NB4 (cell line): ENCODE data around the gene PPIAL4G.
"Not testable (repeated sequence)": the region's sequence is repeated elsewhere in the genome, so short reads cannot be mapped to it uniquely, and the experiment has no call there.

Experiments
- CTCF ChIP-seq: IDR thresholded peaks from one replicate; pipeline ENCODE4 v1.5.1; 2012; ENCODE audit warnings: low read depth, low read length
- MAX ChIP-seq: IDR thresholded peaks from 2 replicates; pipeline ENCODE4 v1.6.1; 2011; ENCODE audit warnings: low read depth, low read length
- MYC ChIP-seq: IDR thresholded peaks from 2 replicates; pipeline ENCODE4 v1.6.1; 2011; ENCODE audit warnings: low read depth, low read length
- POLR2A ChIP-seq: IDR thresholded peaks from 2 replicates; pipeline ENCODE4 v1.6.1; 2011; ENCODE audit warnings: mild to moderate bottlenecking; ENCODE audit not compliant: insufficient read length; ENCODE audit errors: extremely low read depth

- TF ChIP-seq POLR2A, CTCF, MYC, MAX: not testable (repeated sequence)
Measured at GRCh38 chr1:148523205-148524144, 40.4 kb upstream of the PPIAL4G start.
